HG03565 (cell line): ENCODE results near the gene RAD51C.
"Not testable (repeated sequence)": the region's sequence is repeated elsewhere in the genome, so short reads cannot be mapped to it uniquely, and the experiment has no call there.

ENCODE experiments used
- ATAC-seq: cut with Tn5 transposase; IDR thresholded peaks from one replicate; pipeline ENCODE4 v1.9.1; 2021; ENCODE audit warnings: mild to moderate bottlenecking, moderate library complexity; ENCODE audit not compliant: unreplicated experiment

Gene RAD51C

DNA sequence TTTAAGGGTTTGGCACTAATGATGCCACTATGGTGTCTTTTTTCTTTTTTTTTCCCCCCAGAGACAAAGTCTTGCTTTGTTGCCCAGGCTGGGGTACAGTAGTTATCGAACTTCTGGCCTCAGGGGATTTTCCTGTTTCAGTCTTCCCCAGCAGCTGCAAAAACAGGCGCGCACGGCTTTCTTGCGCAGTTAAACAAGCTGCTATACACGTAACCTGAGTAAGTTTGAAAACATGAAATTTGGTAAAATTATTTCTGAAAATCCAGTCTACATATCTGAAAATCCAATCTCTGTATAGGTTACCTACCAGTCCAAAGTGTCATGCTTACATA is 12.4 kb upstream of the RAD51C start:
- ATAC-seq, result no peak

GRCh38 chr17:58684003-58684402 is 8.4 kb upstream of the RAD51C start:
- ATAC-seq, result no peak

- not testable (repeated sequence) for ATAC-seq
Measured at GRCh38 chr17:58684462-58684861, 7.9 kb upstream of the RAD51C start.

DNA sequence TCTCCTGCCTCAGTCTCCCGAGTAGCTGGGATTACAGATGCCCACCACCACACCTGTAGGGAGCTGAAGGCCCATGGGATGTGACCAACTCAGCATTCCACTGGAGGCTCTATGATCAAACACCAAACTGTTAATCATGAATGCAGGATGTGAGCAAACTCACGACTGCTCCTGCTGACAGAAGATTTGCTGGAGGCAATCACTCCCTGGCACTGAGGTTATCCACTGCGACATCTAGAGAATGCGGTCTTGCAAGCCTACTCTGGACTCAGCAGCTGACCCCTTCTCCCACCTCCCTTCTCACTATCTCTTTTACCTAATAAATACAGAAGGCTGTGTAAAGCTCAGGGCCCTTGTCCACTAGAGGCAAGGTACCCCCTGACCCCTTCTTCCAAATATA is 5.4 kb upstream of the RAD51C start:
- ATAC-seq, result no peak

- ATAC-seq, result no peak
Measured at GRCh38 chr17:58688521-58688920, 3.9 kb upstream of the RAD51C start.

- not testable (repeated sequence) for ATAC-seq
Measured at GRCh38 chr17:58690033-58690432, 2.4 kb upstream of the RAD51C start.

GRCh38 chr17:58691701-58692238 is 632 bp upstream of the RAD51C start, which contains the start of gene TEX14:
Gene TEX14, minus strand, starts transcription at chr17:58692045. Its CDS starts 40,044 bp downstream, at chr17:58652001.
- ATAC-seq, result no peak

DNA sequence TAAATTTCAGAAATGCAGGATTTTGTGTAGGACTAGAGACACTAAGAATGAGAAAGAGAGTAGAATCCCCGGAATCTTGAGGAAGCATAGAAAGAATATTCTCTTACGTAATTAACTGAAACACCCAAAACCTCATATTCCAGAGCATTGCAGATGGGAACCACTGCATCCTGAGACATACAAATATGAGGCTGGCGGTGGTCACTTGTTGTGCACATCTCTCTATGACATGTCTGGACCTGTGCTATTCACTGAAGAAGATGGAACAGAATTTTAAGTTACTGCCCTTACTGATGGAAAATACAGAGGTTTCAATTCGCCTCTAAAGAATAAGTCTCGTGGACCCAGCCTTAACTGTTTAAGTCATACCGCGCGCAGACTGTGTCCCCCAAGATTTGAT is 806 bp downstream of the RAD51C start:
- ATAC-seq, result no peak

GRCh38 chr17:58693751-58694150 is 1.3 kb downstream of the RAD51C start:
- ATAC-seq, result no peak

- no peak for ATAC-seq
Measured at GRCh38 chr17:58694302-58694701, 1.9 kb downstream of the RAD51C start.

DNA sequence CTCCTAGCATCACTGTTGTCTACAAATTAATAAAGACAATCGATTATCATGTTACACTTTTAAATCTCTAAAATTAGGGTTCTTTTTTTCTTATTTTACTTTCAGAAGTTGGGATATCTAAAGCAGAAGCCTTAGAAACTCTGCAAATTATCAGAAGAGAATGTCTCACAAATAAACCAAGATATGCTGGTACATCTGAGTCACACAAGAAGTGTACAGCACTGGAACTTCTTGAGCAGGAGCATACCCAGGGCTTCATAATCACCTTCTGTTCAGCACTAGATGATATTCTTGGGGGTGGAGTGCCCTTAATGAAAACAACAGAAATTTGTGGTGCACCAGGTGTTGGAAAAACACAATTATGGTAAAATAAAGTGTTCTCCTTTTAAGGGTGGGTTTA is 2.4 kb downstream of the RAD51C start:
- no peak for ATAC-seq

- no peak for ATAC-seq
Measured at GRCh38 chr17:58699771-58700170, 7.4 kb downstream of the RAD51C start.

DNA sequence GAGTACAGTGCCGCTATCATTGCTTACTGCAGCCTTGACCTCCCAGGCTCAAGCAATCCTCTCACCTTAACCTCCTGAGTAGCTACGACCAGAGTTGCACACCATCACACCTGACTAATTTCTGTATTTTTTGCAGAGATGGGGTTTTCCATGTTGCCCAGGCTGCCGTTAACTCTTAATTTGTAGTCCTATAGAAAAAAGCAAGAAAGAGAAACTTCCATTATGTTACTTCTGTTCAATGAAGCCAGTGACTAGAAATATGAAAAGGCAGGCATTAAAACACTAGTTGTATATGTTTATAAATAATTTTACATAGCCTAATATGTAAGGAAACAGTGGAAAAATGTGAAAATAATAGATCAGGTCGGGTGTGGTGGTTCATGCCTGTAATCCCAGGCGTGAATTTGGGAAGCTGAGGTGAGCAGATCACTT is 9.7 kb downstream of the RAD51C start:
- no peak for ATAC-seq

DNA sequence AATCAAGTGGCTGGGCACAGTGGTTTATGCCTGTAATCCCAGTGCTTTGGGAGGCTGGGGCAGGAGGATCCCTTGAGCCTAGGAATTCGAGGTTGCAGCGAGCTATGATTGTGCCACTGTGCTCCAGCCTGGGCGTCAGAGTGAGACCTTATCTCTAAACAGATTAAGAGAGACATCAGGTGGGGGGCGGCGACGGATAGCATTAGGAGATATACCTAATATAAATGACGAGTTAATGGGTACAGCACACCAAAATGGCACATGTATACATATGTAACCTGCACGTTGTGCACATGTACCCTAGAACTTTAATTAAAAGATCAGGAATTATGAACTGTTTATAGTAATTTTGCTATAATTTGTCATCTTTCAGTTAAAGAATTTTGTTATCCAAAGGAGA is 10.3 kb downstream of the RAD51C start:
- ATAC-seq, result no peak

DNA sequence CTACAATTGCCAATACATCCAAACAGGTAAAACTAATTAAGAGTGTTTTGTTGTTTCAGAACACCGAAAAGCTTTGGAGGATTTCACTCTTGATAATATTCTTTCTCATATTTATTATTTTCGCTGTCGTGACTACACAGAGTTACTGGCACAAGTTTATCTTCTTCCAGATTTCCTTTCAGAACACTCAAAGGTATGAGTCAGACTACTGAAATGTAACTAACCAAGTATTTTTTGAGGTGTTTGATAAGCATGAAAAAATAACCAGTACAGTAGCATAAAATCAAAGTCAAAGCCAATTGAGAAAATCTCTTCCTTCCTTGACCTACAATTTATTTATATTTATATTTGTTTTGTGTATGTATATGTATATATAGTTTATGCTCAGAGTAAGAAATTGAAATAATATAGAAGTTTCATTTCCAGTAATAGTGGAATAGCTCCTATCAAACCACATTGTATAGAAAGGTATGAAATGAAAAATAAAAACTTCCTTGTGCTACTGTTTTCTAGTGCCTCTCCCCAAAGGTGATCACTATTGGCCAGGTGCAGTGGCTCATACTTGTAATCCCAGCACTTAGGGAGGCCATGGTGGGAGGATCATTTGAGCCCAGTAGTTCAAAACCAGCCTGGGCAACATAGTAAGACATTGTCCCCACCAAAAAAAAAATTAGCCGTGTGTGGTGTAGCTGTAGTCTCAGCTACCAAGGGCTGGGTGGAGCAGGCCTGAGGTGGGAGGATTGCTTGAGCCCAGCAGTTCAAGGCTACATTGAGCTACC is 10.9 kb downstream of the RAD51C start:
- no peak for ATAC-seq

DNA sequence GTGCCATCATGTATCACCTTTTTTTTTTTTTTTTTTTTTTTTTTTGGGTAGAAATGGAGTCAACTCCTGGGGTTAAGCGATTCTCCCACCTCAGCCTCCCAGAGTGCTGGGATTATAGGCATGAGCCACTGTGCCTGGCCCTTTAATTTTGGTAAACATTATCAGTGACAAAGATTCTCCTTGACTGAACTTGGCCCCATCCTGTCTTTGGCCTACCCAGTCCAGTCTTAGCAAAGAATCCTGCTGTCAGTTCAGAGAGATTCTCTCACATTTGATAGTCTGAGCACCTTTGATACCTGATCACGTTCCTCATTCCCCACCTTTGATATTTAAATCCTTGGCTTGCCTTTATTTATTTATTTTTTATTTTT is 11.5 kb downstream of the RAD51C start:
- no peak for ATAC-seq

- no peak for ATAC-seq
Measured at GRCh38 chr17:58706351-58707140, 14.1 kb downstream of the RAD51C start.

- no peak for ATAC-seq
Measured at GRCh38 chr17:58710948-58711552, 18.6 kb downstream of the RAD51C start.

DNA sequence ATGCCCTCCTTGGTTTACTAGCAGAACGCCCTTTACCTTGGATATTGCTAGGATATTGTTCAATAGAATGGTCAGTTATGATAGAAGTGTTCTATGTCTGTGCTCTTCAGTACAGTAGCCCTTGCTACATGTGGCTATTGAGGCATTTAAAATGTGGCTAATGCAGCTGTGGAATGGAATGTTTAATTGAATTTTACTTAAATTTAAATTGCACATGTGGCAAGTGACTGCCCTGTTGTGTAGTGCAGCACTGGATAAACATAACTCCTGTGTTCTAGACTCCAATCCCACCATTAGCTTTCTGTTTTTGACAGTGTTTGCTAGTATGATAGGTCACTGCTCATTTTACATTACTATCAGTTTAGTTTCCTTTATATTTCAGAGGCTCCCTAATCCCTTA is 29.9 kb downstream of the RAD51C start:
- ATAC-seq, result no peak

- no peak for ATAC-seq
Measured at GRCh38 chr17:58722696-58723095, 30.3 kb downstream of the RAD51C start.

DNA sequence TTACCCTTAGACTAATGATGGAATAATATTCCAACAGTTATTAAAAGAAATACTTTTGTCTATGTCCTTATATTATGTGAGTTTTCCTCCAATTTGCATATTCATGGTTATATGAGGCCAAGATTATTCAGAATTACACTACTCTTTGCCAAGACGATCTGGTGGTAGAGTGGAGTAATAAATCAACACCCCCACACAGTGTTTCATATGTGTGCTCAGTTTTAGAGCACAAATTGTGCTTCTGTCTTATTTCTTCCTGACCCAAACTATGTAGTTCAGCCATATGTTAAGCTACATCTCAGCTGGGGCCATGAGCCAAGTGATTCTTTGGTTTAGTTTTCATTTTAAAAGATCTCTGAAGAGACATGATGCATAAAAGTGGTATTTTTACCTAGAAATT is 36.4 kb downstream of the RAD51C start:
- no peak for ATAC-seq

- no peak for ATAC-seq
Measured at GRCh38 chr17:58730937-58731336, 38.5 kb downstream of the RAD51C start.
